HEK293 (cell line): ENCODE results near the gene NOL4L.

Experiments used
- GLI2 ChIP-seq: fragments of 450-650 bp; formaldehyde crosslinking; IDR thresholded peaks from 2 replicates; pipeline ENCODE4; 2017; ENCODE audit warnings: missing biosample characterization, missing genetic modification characterization, low read depth, borderline replicate concordance
- KLF9 ChIP-seq: fragments of 450-650 bp; formaldehyde crosslinking; IDR thresholded peaks from 2 replicates; pipeline ENCODE4 v1.5.1; 2016; ENCODE audit warnings: missing biosample characterization, missing genetic modification characterization, low read depth
- MEIS1 ChIP-seq: sonication (generic); formaldehyde crosslinking; IDR thresholded peaks from 2 replicates; pipeline ENCODE4 v1.8.1; 2022; ENCODE audit warnings: missing genetic modification reagents, mild to moderate bottlenecking, borderline replicate concordance
- PBX3 ChIP-seq: sonication (generic); formaldehyde crosslinking; IDR thresholded peaks from 2 replicates; pipeline ENCODE4 v1.8.1; 2022; ENCODE audit warnings: mild to moderate bottlenecking, moderate library complexity, missing genetic modification reagents
- PRDM1 ChIP-seq: fragments of 450-650 bp; formaldehyde crosslinking; IDR thresholded peaks from 2 replicates; pipeline ENCODE4; 2016; ENCODE audit warnings: missing biosample characterization, missing genetic modification characterization
- REST ChIP-seq: fragments of 450-650 bp; formaldehyde crosslinking; IDR thresholded peaks from 2 replicates; pipeline ENCODE4 v1.5.1; 2016; ENCODE audit warnings: missing biosample characterization, missing genetic modification characterization
- WT1 ChIP-seq: fragments of 450-650 bp; formaldehyde crosslinking; IDR thresholded peaks from 2 replicates; pipeline ENCODE4 v1.5.1; 2016; ENCODE audit warnings: missing biosample characterization, missing genetic modification characterization
- ZBTB10 ChIP-seq: fragments of 450-650 bp; formaldehyde crosslinking; IDR thresholded peaks from 2 replicates; pipeline ENCODE4 v1.5.1; 2016; ENCODE audit warnings: missing biosample characterization, missing genetic modification characterization
- ZBTB17 ChIP-seq: fragments of 450-650 bp; formaldehyde crosslinking; IDR thresholded peaks from 2 replicates; pipeline ENCODE4 v1.5.1; 2016; ENCODE audit warnings: missing biosample characterization, missing genetic modification characterization
- ZBTB7A ChIP-seq: fragments of 450-650 bp; formaldehyde crosslinking; IDR thresholded peaks from 2 replicates; pipeline ENCODE4 v1.5.1; 2016; ENCODE audit warnings: low read depth, missing biosample characterization, missing genetic modification characterization
- ZEB2 ChIP-seq: fragments of 450-650 bp; formaldehyde crosslinking; IDR thresholded peaks from 2 replicates; pipeline ENCODE4 v1.5.1; 2016; ENCODE audit warnings: missing biosample characterization, missing genetic modification characterization
- ZNF114 ChIP-seq: fragments of 450-650 bp; formaldehyde crosslinking; IDR thresholded peaks from 2 replicates; pipeline ENCODE4 v1.5.0; 2017; ENCODE audit warnings: missing biosample characterization, missing genetic modification characterization
- ZNF140 ChIP-seq: fragments of 450-650 bp; formaldehyde crosslinking; IDR thresholded peaks from 2 replicates; pipeline ENCODE4 v1.5.1; 2016; ENCODE audit warnings: missing biosample characterization, missing genetic modification characterization
- ZNF2 ChIP-seq: fragments of 450-650 bp; formaldehyde crosslinking; IDR thresholded peaks from 2 replicates; pipeline ENCODE4 v1.5.1; 2016; ENCODE audit warnings: missing biosample characterization, missing genetic modification characterization
- ZNF214 ChIP-seq: fragments of 450-650 bp; formaldehyde crosslinking; IDR thresholded peaks from 2 replicates; pipeline ENCODE4 v1.5.1; 2017; ENCODE audit warnings: missing biosample characterization, mild to moderate bottlenecking, missing genetic modification characterization, borderline replicate concordance
- ZNF221 ChIP-seq: fragments of 450-650 bp; formaldehyde crosslinking; IDR thresholded peaks from 2 replicates; pipeline ENCODE4 v1.5.1; 2017; ENCODE audit warnings: missing biosample characterization, missing genetic modification characterization, borderline replicate concordance
- ZNF280D ChIP-seq: fragments of 450-650 bp; formaldehyde crosslinking; IDR thresholded peaks from 2 replicates; pipeline ENCODE4 v1.5.1; 2016; ENCODE audit warnings: missing biosample characterization, missing genetic modification characterization
- ZNF366 ChIP-seq: fragments of 450-650 bp; formaldehyde crosslinking; conservative IDR thresholded peaks from 2 replicates; pipeline ENCODE4 v1.5.1; 2016; ENCODE audit warnings: missing biosample characterization, missing genetic modification characterization
- ZNF404 ChIP-seq: fragments of 450-650 bp; formaldehyde crosslinking; IDR thresholded peaks from 2 replicates; pipeline ENCODE4 v1.5.1; 2017; ENCODE audit warnings: missing biosample characterization, missing genetic modification characterization
- ZNF473 ChIP-seq: fragments of 450-650 bp; formaldehyde crosslinking; IDR thresholded peaks from 2 replicates; pipeline ENCODE4 v1.5.1; 2017; ENCODE audit warnings: missing biosample characterization, missing genetic modification characterization
- ZNF501 ChIP-seq: fragments of 450-650 bp; formaldehyde crosslinking; IDR thresholded peaks from 2 replicates; pipeline ENCODE4 v1.5.1; 2016; ENCODE audit warnings: missing biosample characterization, missing genetic modification characterization
- ZNF548 ChIP-seq: fragments of 450-650 bp; formaldehyde crosslinking; IDR thresholded peaks from 2 replicates; pipeline ENCODE4 v1.5.1; 2016; ENCODE audit warnings: missing biosample characterization, missing genetic modification characterization
- ZNF600 ChIP-seq: fragments of 450-650 bp; formaldehyde crosslinking; IDR thresholded peaks from 2 replicates; pipeline ENCODE4 v1.5.1; 2016; ENCODE audit warnings: missing biosample characterization, missing genetic modification characterization
- ZNF624 ChIP-seq: fragments of 450-650 bp; formaldehyde crosslinking; IDR thresholded peaks from 2 replicates; pipeline ENCODE4 v1.5.1; 2017; ENCODE audit warnings: missing biosample characterization, missing genetic modification characterization
- ZNF747 ChIP-seq: fragments of 450-650 bp; formaldehyde crosslinking; IDR thresholded peaks from 2 replicates; pipeline ENCODE4 v1.5.1; 2016; ENCODE audit warnings: missing biosample characterization, missing genetic modification characterization
- ZNF792 ChIP-seq: fragments of 450-650 bp; formaldehyde crosslinking; IDR thresholded peaks from 2 replicates; pipeline ENCODE4 v1.5.1; 2016; ENCODE audit warnings: missing biosample characterization, missing genetic modification characterization
- ZNF830 ChIP-seq: fragments of 450-650 bp; IDR thresholded peaks from 2 replicates; pipeline ENCODE4 v1.5.0; 2018; ENCODE audit warnings: missing biosample characterization, missing genetic modification characterization, low read depth, mild to moderate bottlenecking, moderate library complexity
- ZSCAN5A ChIP-seq: fragments of 450-650 bp; formaldehyde crosslinking; IDR thresholded peaks from 2 replicates; pipeline ENCODE4 v1.5.1; 2016; ENCODE audit warnings: missing biosample characterization, missing genetic modification characterization

NOL4L gene

GRCh38 chr20:32567384-32568178 is 17.6 kb downstream of the NOL4L start (continued):
- TF ChIP-seq ZNF280D (no peak), WT1 (no peak), MEIS1 (no peak), ZNF548 (tag by site-specific recombination) (no peak), GLI2 (tag by site-specific recombination) (no peak), ZNF404 (tag by site-specific recombination) (no peak), ZNF600 (peak; percentile 48; the same call in 1 of the 2 replicates), ZSCAN5A (no peak), ZBTB10 (tag by site-specific recombination) (no peak), ZBTB7A (no peak), ZNF747 (tag by site-specific recombination) (0 out of 2 replicates have a peak, but pooled peaks have one; percentile 53), PBX3 (CRISPR knock-in tag) (no peak), ZNF221 (no peak), ZNF214 (tag by site-specific recombination) (no peak), ZNF114 (0 out of 2 replicates have a peak, but pooled peaks have one; percentile 27), ZNF624 (tag by site-specific recombination) (no peak), ZNF501 (tag by site-specific recombination) (no peak), ZNF2 (tag by site-specific recombination) (no peak), ZNF366 (tag by site-specific recombination) (no peak), PRDM1 (tag by site-specific recombination) (no peak), ZNF830 (tag by site-specific recombination) (no peak), ZEB2 (no peak), REST (tag by site-specific recombination) (no peak), ZNF140 (no peak), KLF9 (tag by site-specific recombination) (no peak), ZNF792 (no peak), ZNF473 (tag by site-specific recombination) (peak; percentile 70; the same call in 1 of the 2 replicates), ZBTB17 (tag by site-specific recombination) (peak; percentile 57)
